WTC11 (cell line): ENCODE results near the gene NCOA1. TPM values are rescaled to one million over a fixed set of nuclear protein-coding genes. Genes with fewer than 3 reads are reported as not detected.
"Not testable (repeated sequence)": the region's sequence is repeated elsewhere in the genome, so short reads cannot be mapped to it uniquely, and the experiment has no call there.

Experiments used
- ATAC-seq: fragments of 200-7000 bp; cut with Tn5 transposase; 2 replicates; pipeline ENCODE4 v1.10.0; 2021; ENCODE audit warnings: mild to moderate bottlenecking, moderate library complexity
- CTCF ChIA-PET: fragments of 300-600 bp; sonication (Branson Sonifier 250); formaldehyde crosslinking; loops from one replicate; lab custom pipeline; 2021; ENCODE audit warnings: antibody characterized with exemption; lab: Charles Lee
- POLR2A ChIA-PET: fragments of 350-600 bp; sonication (Branson Sonifier 250); formaldehyde crosslinking; loops from one replicate; lab custom pipeline; 2021; ENCODE audit warnings: antibody characterized with exemption; lab: Charles Lee
- DNase-seq: peaks from one replicate; pipeline ENCODE4 v3.0.0; 2021; ENCODE audit warnings: low spot score
- H3K27ac Mint-ChIP-seq: 2 replicates; pipeline ENCODE4 v1.8.0; 2021; ENCODE audit warnings: mixed read lengths
- H3K27me3 Mint-ChIP-seq: 2 replicates; pipeline ENCODE4 v1.8.0; 2021; ENCODE audit warnings: low read depth, mild to moderate bottlenecking, moderate library complexity, mixed read lengths
- H3K36me3 Mint-ChIP-seq: 2 replicates; pipeline ENCODE4 v1.8.0; 2021; ENCODE audit warnings: mixed read lengths
- H3K4me1 Mint-ChIP-seq: 2 replicates; pipeline ENCODE4 v1.8.0; 2022; ENCODE audit warnings: mixed read lengths
- H3K4me3 Mint-ChIP-seq: 2 replicates; pipeline ENCODE4 v1.8.0; 2021; ENCODE audit warnings: mild to moderate bottlenecking, moderate library complexity, mixed read lengths
- H3K9me3 Mint-ChIP-seq: 2 replicates; pipeline ENCODE4 v1.8.0; 2021; ENCODE audit warnings: mixed read lengths
- ARID4B ChIP-seq: sonication (generic); formaldehyde crosslinking; IDR thresholded peaks from 2 replicates; pipeline ENCODE4 v1.8.0; 2023; ENCODE audit warnings: missing genetic modification reagents, mild to moderate bottlenecking, borderline replicate concordance
- EMX1 ChIP-seq: fragments of 250-450 bp; sonication (Bioruptor Pico); IDR thresholded peaks from 2 replicates; pipeline ENCODE4 v1.8.0; 2021; ENCODE audit warnings: mild to moderate bottlenecking
- ESRRA ChIP-seq: sonication (generic); formaldehyde crosslinking; IDR thresholded peaks from 2 replicates; pipeline ENCODE4 v1.8.1; 2022; ENCODE audit warnings: mild to moderate bottlenecking, missing genetic modification reagents, borderline replicate concordance
- FOXP4 ChIP-seq: sonication (generic); formaldehyde crosslinking; IDR thresholded peaks from 2 replicates; pipeline ENCODE4 v1.8.0; 2022; ENCODE audit warnings: mild to moderate bottlenecking, missing genetic modification reagents
- JUN ChIP-seq: sonication (generic); formaldehyde crosslinking; IDR thresholded peaks from 2 replicates; pipeline ENCODE4 v1.8.0; 2023; ENCODE audit warnings: mild to moderate bottlenecking, missing genetic modification reagents
- KAT7 ChIP-seq: sonication (generic); formaldehyde crosslinking; IDR thresholded peaks from 2 replicates; pipeline ENCODE4 v1.8.1; 2023; ENCODE audit warnings: missing genetic modification reagents, mild to moderate bottlenecking, borderline replicate concordance
- MXD4 ChIP-seq: fragments of 250-450 bp; sonication (Bioruptor Pico); IDR thresholded peaks from 2 replicates; pipeline ENCODE4 v1.8.0; 2021; ENCODE audit warnings: mild to moderate bottlenecking, moderate library complexity, borderline replicate concordance
- MYBL2 ChIP-seq: sonication (generic); formaldehyde crosslinking; IDR thresholded peaks from 2 replicates; pipeline ENCODE4 v1.8.1; 2023; ENCODE audit warnings: mild to moderate bottlenecking, moderate library complexity, missing genetic modification reagents
- NFATC4 ChIP-seq: fragments of 250-450 bp; sonication (Bioruptor Pico); IDR thresholded peaks from 2 replicates; pipeline ENCODE4 v1.9.0; 2021; ENCODE audit warnings: mild to moderate bottlenecking
- NFE2L1 ChIP-seq: sonication (generic); formaldehyde crosslinking; IDR thresholded peaks from 2 replicates; pipeline ENCODE4 v1.8.1; 2023; ENCODE audit warnings: missing genetic modification reagents
- NR1H2 ChIP-seq: sonication (generic); formaldehyde crosslinking; IDR thresholded peaks from 2 replicates; pipeline ENCODE4 v1.9.0; 2021; ENCODE audit warnings: mild to moderate bottlenecking, moderate library complexity, missing genetic modification reagents
- PRRX2 ChIP-seq: fragments of 250-450 bp; sonication (Bioruptor Pico); IDR thresholded peaks from 2 replicates; pipeline ENCODE4 v1.8.0; 2021; ENCODE audit warnings: mild to moderate bottlenecking
- RELA ChIP-seq: sonication (generic); formaldehyde crosslinking; IDR thresholded peaks from 2 replicates; pipeline ENCODE4 v1.8.1; 2022; ENCODE audit warnings: missing genetic modification reagents, mild to moderate bottlenecking, borderline replicate concordance
- TEAD1 ChIP-seq: sonication (generic); formaldehyde crosslinking; IDR thresholded peaks from 2 replicates; pipeline ENCODE4 v1.8.0; 2022; ENCODE audit warnings: mild to moderate bottlenecking, missing genetic modification reagents
- ZNF121 ChIP-seq: sonication (generic); formaldehyde crosslinking; IDR thresholded peaks from 2 replicates; pipeline ENCODE4 v1.8.0; 2023; ENCODE audit warnings: missing genetic modification reagents
- ZNF219 ChIP-seq: sonication (generic); formaldehyde crosslinking; IDR thresholded peaks from 2 replicates; pipeline ENCODE4 v1.8.0; 2023; ENCODE audit warnings: missing genetic modification reagents, mild to moderate bottlenecking, borderline replicate concordance
- ZNF232 ChIP-seq: sonication (generic); formaldehyde crosslinking; IDR thresholded peaks from 2 replicates; pipeline ENCODE4 v1.8.0; 2022; ENCODE audit warnings: mild to moderate bottlenecking, missing genetic modification reagents
- ZNF512 ChIP-seq: sonication (generic); formaldehyde crosslinking; IDR thresholded peaks from 2 replicates; pipeline ENCODE4 v1.8.1; 2022; ENCODE audit warnings: missing genetic modification reagents, borderline replicate concordance
- total RNA-seq: library from RNA; stranded (reverse); gene quantifications from 3 replicates; pipeline ENCODE4 v1.2.3, GENCODE V29; 2021

The NCOA1 gene
- total RNA-seq, 1 experiment from 2014 or later = 16.9 TPM

GRCh38 chr2:24597181-24597870 lies 106.3 kb downstream of the NCOA1 start:
- Mint-ChIP-seq H3K27ac (no peak overlapping the region), H3K36me3 (no peaks in the 10 kb centered on the region), H3K4me1 (peaks cover 15% of the 10 kb centered on the region), H3K9me3 (no peaks in the 10 kb centered on the region), H3K4me3 (no peak overlapping the region), H3K27me3 (no peaks in the 10 kb centered on the region)
- ATAC-seq = no peak
- TF ChIP-seq RELA (CRISPR knock-in tag) = no peak
- TF ChIP-seq NR1H2 (CRISPR knock-in tag) = no peak
- TF ChIP-seq ZNF219 = no peak
- TF ChIP-seq ZNF512 (CRISPR knock-in tag) = no peak
- no peak for TF ChIP-seq ESRRA (CRISPR knock-in tag)
- TF ChIP-seq MXD4 (CRISPR knock-in tag) = no peak
- TF ChIP-seq KAT7 = no peak
- TF ChIP-seq FOXP4 (CRISPR knock-in tag) = no peak
- TF ChIP-seq JUN (CRISPR knock-in tag) = no peak
- no peak for TF ChIP-seq EMX1 (CRISPR knock-in tag)
- TF ChIP-seq ARID4B (CRISPR knock-in tag) = no peak
- no peak for TF ChIP-seq NFE2L1 (CRISPR knock-in tag)
- TF ChIP-seq PRRX2 (CRISPR knock-in tag) = no peak
- TF ChIP-seq TEAD1 (CRISPR knock-in tag) = no peak
- no peak for TF ChIP-seq ZNF232 (CRISPR knock-in tag)
- no peak for TF ChIP-seq NFATC4
- TF ChIP-seq MYBL2 (CRISPR knock-in tag) = no peak
- POLR2A ChIA-PET = no interaction called here
- no peak for DNase-seq
- CTCF ChIA-PET = no interaction called here

- H3K4me1 Mint-ChIP-seq, ATAC-seq, H3K27me3 Mint-ChIP-seq, H3K9me3 Mint-ChIP-seq, H3K36me3 Mint-ChIP-seq, DNase-seq, H3K27ac Mint-ChIP-seq, H3K4me3 Mint-ChIP-seq: not testable (repeated sequence)
- TF ChIP-seq ZNF121 (CRISPR knock-in tag) = peak; percentile 78; the same call in 1 of the 2 replicates
- ChIA-PET POLR2A (interaction anchor here (0.6 kb wide), 1 partner anchor 221 kb away, joined by 3 read pairs; no protein-coding TSS in a partner anchor), CTCF (interaction anchor here (2.8 kb wide), 1 partner anchor 13 kb away, joined by 8 read pairs; no protein-coding TSS in a partner anchor)
These were observed 109.1 kb downstream of the NCOA1 start for GRCh38 chr2:24600140-24600539.
